K562 (cell line): ENCODE measurements around the gene GPRIN3. TPM values are rescaled to one million over a fixed set of nuclear protein-coding genes. Genes with fewer than 3 reads are reported as not detected.

Source experiments
- ATAC-seq: fragments of 200-7000 bp; cut with Tn5 transposase; 3 replicates; pipeline ENCODE4 v1.9.1; 2020; ENCODE audit warnings: moderate library complexity
- BruUV-seq: library from RNA; stranded (reverse); fragments of 400-500 nt; replicated peaks from 2 replicates; lab custom pipeline; 2021; lab: Mats Ljungman, UMichigan
- CTCF ChIA-PET: fragments of 300-600 bp; formaldehyde crosslinking; extraction: SDS; loops from one replicate; lab custom pipeline; 2021; ENCODE audit warnings: low intra/inter-chr PET ratio; lab: Yijun Ruan, JAX
- POLR2A ChIA-PET: fragments of 300-600, 350-650 bp; sonication (Branson Sonifier 250); formaldehyde crosslinking; extraction: SDS; loops from one replicate; lab custom pipeline; 2021; ENCODE audit warnings: antibody characterized with exemption, inconsistent platforms; lab: Yijun Ruan, JAX
- DNase-seq, 4 experiments: peaks; one replicate each; pipeline versions ENCODE4 v3.0.0 to v3.0.0-alpha.2; 2011 to 2018; ENCODE audit warnings: low spot score in 3 of 4, mixed read lengths in 3 of 4; ENCODE audit errors: extremely low read depth in 1 of 4
- FAIRE-seq: peaks from 2 replicates; lab custom pipeline; 2011; peaks lifted over from hg19 to GRCh38; lab: Jason Lieb, UNC
- H2AFZ ChIP-seq: 2 replicates; pipeline ENCODE4 v1.6.0; 2011; ENCODE audit warnings: low read depth, low read length, control low read depth, inconsistent platforms
- H3K27ac ChIP-seq: fragments of 200-600 bp; 3 replicates; pipeline ENCODE4 v1.8.0; 2011; ENCODE audit warnings: low read depth, mild to moderate bottlenecking, control low read depth, inconsistent platforms, low read length, moderate library complexity, mixed read lengths; ENCODE audit errors: extremely low read depth
- H3K27me3 ChIP-seq, 2 experiments: fragments of 300-600 bp in 1 of 2; 2 replicates in 1 of 2; 3 replicates in 1 of 2; pipeline versions ENCODE4 v1.6.0 to v1.8.0; 2011; ENCODE audit warnings: inconsistent platforms in 2 of 2, low read length in 2 of 2, mild to moderate bottlenecking in 1 of 2, mixed read lengths in 1 of 2, moderate library complexity in 1 of 2; ENCODE audit not compliant: control insufficient read depth in 2 of 2, insufficient read depth in 2 of 2
- H3K36me3 ChIP-seq: fragments of 300-600 bp; 3 replicates; pipeline ENCODE4 v1.8.0; 2011; ENCODE audit warnings: mild to moderate bottlenecking, low read length, inconsistent platforms; ENCODE audit not compliant: control insufficient read depth, insufficient read depth
- H3K4me1 ChIP-seq, 2 experiments: fragments of 200-600 bp in 1 of 2; replicated peaks in 1 of 2; 2 replicates in 1 of 2; 3 replicates in 1 of 2; pipeline versions ENCODE4 v1.5.1 to v1.8.0; 2011; ENCODE audit warnings: inconsistent platforms in 2 of 2, low read length in 2 of 2, mild to moderate bottlenecking in 1 of 2, mixed read lengths in 1 of 2, moderate library complexity in 1 of 2; ENCODE audit not compliant: control insufficient read depth in 2 of 2, insufficient read depth in 2 of 2
- H3K4me2 ChIP-seq: 2 replicates; pipeline ENCODE4 v1.6.1; 2011; ENCODE audit warnings: low read length, control low read depth, inconsistent platforms, mixed read lengths; ENCODE audit not compliant: insufficient read depth
- H3K4me3 ChIP-seq: fragments of 200-600 bp; sonication (generic), shearing (Covaris generic); 2 replicates; pipeline ENCODE4 v1.5.1; 2016; ENCODE audit warnings: control low read depth, inconsistent platforms
- H3K79me2 ChIP-seq: fragments of 200-600 bp; 3 replicates; pipeline ENCODE4 v1.8.0; 2011; ENCODE audit warnings: low read length, inconsistent platforms; ENCODE audit not compliant: control insufficient read depth, insufficient read depth
- H3K9ac ChIP-seq, 2 experiments: 2 replicates each; pipeline versions ENCODE4 v1.6.0 to v1.6.1; 2011; ENCODE audit warnings: low read depth in 2 of 2, low read length in 2 of 2, control low read depth in 1 of 2, inconsistent platforms in 1 of 2, mild to moderate bottlenecking in 1 of 2, mixed read lengths in 1 of 2; ENCODE audit not compliant: insufficient read depth in 1 of 2
- H3K9me1 ChIP-seq: one replicate; pipeline ENCODE4 v1.6.0; 2011; ENCODE audit warnings: inconsistent platforms, mild to moderate bottlenecking, low read length, moderate library complexity; ENCODE audit not compliant: control insufficient read depth, insufficient read depth
- H3K9me3 ChIP-seq: replicated peaks from 2 replicates; pipeline ENCODE4 v1.5.1; 2011; ENCODE audit warnings: low read depth, low read length, inconsistent platforms; ENCODE audit not compliant: control insufficient read depth, insufficient read depth
- H4K20me1 ChIP-seq: replicated peaks from 2 replicates; pipeline ENCODE4 v1.6.1; 2011; ENCODE audit warnings: low read length, inconsistent platforms, mixed read lengths; ENCODE audit not compliant: control insufficient read depth, insufficient read depth
- C11orf30 ChIP-seq: fragments of 450-650 bp; IDR thresholded peaks from 2 replicates; pipeline ENCODE4 v1.6.1; 2016; ENCODE audit warnings: low read depth, mild to moderate bottlenecking
- MAFF ChIP-seq: IDR thresholded peaks from 2 replicates; pipeline ENCODE4 v1.6.1; 2012; ENCODE audit warnings: low read length, improper control_type of control experiment
- MAFG ChIP-seq: fragments of 450-650 bp; conservative IDR thresholded peaks from 2 replicates; pipeline ENCODE4 v1.6.1; 2016; ENCODE audit warnings: missing genetic modification characterization, missing compliant biosample characterization
- MAFK ChIP-seq: IDR thresholded peaks from 2 replicates; pipeline ENCODE4 v1.6.1; 2011; ENCODE audit warnings: low read length, improper control_type of control experiment
- SRSF9 ChIP-seq: fragments of 200-400 bp; formaldehyde crosslinking; IDR thresholded peaks from 2 replicates; pipeline ENCODE4 v1.6.1; 2017; ENCODE audit warnings: low read depth, low read length, borderline replicate concordance
- ZNF121 ChIP-seq: sonication (generic); formaldehyde crosslinking; conservative IDR thresholded peaks from 2 replicates; pipeline ENCODE4 v1.8.0; 2022; ENCODE audit warnings: missing genetic modification reagents
- ZNF316 ChIP-seq: fragments of 450-650 bp; IDR thresholded peaks from 2 replicates; pipeline ENCODE4 v1.6.1; 2016
- ZNF354B ChIP-seq: fragments of 250-450 bp; sonication (Bioruptor Pico); IDR thresholded peaks from 2 replicates; pipeline ENCODE4 v1.4.0; 2020
- in situ Hi-C: fragments of 300-500 bp; cut with MboI; formaldehyde crosslinking; loops from 4 replicates; pipeline ENCODE4 v1.15.0; 2018; ENCODE audit warnings: inconsistent platforms, mixed read lengths
- intact Hi-C: fragments of 100-400 bp; cut with micrococcal nuclease; formaldehyde crosslinking; loops from 2 replicates; pipeline ENCODE4 v1.14.2; 2022
- polyA plus RNA-seq, 8 experiments: library from polyadenylated mRNA; depleted of rRNA in 4 of 8; stranded (reverse) in 5 of 8; unstranded in 3 of 8; fragments of >200 nt; fragmentation: Nextera tagmentation in 2 of 8; fragmentation: Illumina TruSeq in 1 of 8; extraction: Ambion mirVana in 2 of 8; extraction: Trizol in 1 of 8; gene quantifications; 2 replicates each; pipeline versions ENCODE4 v1.2.1 to v1.2.3, GENCODE V29; 2011 to 2014; ENCODE audit warnings: inconsistent platforms in 1 of 8, missing spikeins in 1 of 8
- total RNA-seq, 7 experiments: library from RNA; depleted of rRNA in 6 of 7; stranded (reverse); fragments of >200 nt in 6 of 7; fragmentation: Illumina TruSeq in 2 of 7; extraction: Trizol in 2 of 7; gene quantifications; 2 replicates each; pipeline versions ENCODE4 v1.2.1 to v1.2.3, GENCODE V29; 2011 to 2021; ENCODE audit warnings: low replicate concordance in 1 of 7
- TF ChIP-seq, protein P1 (sequence below), 2 experiments: fragments of 450-650 bp; IDR thresholded peaks; 2 replicates each; pipeline ENCODE4 v1.6.1; 2016

GPRIN3 gene
- total and polyA plus RNA-seq, 9 of the 15 experiments (the other 6 are each of a cell fraction or from before 2014, with no cell fraction given) = 0.02 TPM; not detected in 8

DNA sequence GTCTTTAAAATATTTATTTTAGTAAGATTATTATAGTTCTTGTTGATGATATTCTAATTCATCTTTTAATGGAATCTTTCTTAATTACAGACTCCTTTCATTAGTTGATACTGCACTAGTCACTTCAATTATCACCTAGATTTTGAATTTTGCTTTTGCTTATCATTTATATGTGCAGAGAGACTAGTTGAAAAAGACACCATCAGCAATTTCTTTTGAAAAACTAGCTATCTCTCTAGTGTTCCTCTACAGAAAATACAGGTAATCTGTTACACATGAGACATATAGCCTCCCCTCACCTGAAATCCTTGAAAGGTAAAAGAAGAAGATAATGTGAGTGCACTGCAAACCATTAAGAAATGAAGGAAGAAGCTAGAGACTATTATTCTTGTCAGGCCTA lies 31.3 kb downstream of the GPRIN3 start:
- H3K27me3 ChIP-seq = no peaks in the 10 kb centered on the region
- no peak overlapping the region for H3K9ac ChIP-seq
- H3K9me3 ChIP-seq = no peaks in the 10 kb centered on the region
- H3K4me1 ChIP-seq = no peaks in the 10 kb centered on the region
- H3K4me3 ChIP-seq = no peak overlapping the region
- no peaks in the 10 kb centered on the region for H4K20me1 ChIP-seq
- H3K4me2 ChIP-seq = no peak overlapping the region
- TF ChIP-seq, protein P1, sequence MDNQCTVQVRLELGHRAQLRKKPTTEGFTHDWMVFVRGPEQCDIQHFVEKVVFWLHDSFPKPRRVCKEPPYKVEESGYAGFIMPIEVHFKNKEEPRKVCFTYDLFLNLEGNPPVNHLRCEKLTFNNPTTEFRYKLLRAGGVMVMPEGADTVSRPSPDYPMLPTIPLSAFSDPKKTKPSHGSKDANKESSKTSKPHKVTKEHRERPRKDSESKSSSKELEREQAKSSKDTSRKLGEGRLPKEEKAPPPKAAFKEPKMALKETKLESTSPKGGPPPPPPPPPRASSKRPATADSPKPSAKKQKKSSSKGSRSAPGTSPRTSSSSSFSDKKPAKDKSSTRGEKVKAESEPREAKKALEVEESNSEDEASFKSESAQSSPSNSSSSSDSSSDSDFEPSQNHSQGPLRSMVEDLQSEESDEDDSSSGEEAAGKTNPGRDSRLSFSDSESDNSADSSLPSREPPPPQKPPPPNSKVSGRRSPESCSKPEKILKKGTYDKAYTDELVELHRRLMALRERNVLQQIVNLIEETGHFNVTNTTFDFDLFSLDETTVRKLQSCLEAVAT (IDR thresholded peaks at IDR 0.05) = no peak
- TF ChIP-seq MAFK (peak; percentile 27; the same call in 1 of the 2 replicates), ZNF354B (no peak), ZNF316 (peak; percentile 63; the same call in 1 of the 2 replicates), SRSF9 (no peak), MAFF (peak; percentile 45), MAFG (peak; percentile 53), C11orf30 (peak; percentile 41; the same call in 1 of the 2 replicates), ZNF121 (CRISPR knock-in tag) (no peak)
- H3K36me3 ChIP-seq = no peaks in the 10 kb centered on the region
- no peak overlapping the region for H3K27ac ChIP-seq
- BruUV-seq = no TSS peak
- POLR2A ChIA-PET = no interaction called here
- H2AFZ ChIP-seq = no peak overlapping the region
- CTCF ChIA-PET = no interaction called here
- no peak for FAIRE-seq
- H3K79me2 ChIP-seq = no peaks in the 10 kb centered on the region
- intact Hi-C loops = no loop called here
- no peak for ATAC-seq
- in situ Hi-C loops = no loop called here
- no peak for DNase-seq
- H3K9me1 ChIP-seq = no peaks in the 10 kb centered on the region
